Measurements from ENCODE around the gene ARHGAP6.
"Not testable (repeated sequence)": the region's sequence is repeated elsewhere in the genome, so short reads cannot be mapped to it uniquely, and the experiment has no call there.

The ARHGAP6 gene

GRCh38 chrX:11648705-11649519 is 16.8 kb downstream of the ARHGAP6 start:
- DNase-seq (ENCODE audit: low read depth in 2 of 2), result no peak

GRCh38 chrX:11647138-11647537 is 18.6 kb downstream of the ARHGAP6 start:
- DNase-seq (ENCODE audit: low read depth in 2 of 2), result no peak

DNA sequence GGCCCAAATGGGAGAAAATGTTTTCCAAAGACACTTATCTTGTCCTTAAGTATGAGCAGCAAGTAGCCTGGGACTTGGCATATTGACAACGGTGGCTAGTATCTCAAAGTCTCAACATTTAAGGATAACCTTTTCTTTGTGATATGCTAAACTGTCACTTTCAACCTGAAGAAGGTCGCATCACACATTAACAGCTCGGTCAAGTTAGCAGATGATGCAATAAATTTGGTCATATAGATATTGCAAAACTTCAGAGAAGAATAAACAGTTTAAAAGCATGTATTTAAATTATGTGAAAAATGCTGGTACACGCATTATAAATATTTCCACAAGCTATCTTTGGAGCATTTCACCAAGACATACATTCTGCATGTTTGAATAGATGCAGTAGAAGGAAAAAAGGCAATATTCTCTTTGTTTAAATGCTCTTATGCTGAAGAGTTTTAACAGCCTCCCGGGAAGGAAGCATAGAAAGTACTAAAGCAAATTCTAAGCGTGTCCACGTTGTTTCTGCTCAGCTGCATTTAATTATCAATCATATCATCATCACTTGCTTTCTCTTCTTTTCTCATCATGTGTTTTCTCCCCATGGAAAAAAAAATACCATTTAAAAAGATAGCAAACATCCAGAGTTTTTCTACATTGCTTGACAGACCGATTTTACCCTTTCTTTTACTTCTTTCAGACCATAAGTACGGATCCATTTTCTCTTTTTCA is 24.2 kb downstream of the ARHGAP6 start:
- DNase-seq (ENCODE audit: low read depth in 2 of 2), result no peak

- DNase-seq (ENCODE audit: low read depth in 2 of 2), result no peak
Measured at GRCh38 chrX:11640089-11640488, 25.6 kb downstream of the ARHGAP6 start.

DNA sequence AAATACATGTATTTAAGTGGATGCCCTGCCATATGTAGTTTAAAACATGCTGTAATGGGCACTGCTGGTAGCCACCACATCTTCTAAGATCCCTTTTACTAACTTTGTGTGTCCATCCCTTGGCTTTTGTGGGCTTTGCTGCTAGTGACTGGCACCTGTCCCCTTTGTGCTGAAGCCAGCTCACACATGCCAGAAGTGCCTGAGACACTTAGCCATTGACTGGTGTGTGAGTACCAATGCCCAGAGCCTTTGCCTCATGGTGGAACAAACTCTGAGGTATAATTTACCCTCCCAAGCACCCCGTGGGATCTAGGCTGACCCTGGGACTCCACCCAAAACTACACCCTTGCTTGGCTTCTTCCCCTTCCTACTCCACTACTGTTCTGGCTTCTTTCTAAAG is 33.0 kb downstream of the ARHGAP6 start:
- DNase-seq (ENCODE audit: low read depth in 2 of 2), result no peak

DNA sequence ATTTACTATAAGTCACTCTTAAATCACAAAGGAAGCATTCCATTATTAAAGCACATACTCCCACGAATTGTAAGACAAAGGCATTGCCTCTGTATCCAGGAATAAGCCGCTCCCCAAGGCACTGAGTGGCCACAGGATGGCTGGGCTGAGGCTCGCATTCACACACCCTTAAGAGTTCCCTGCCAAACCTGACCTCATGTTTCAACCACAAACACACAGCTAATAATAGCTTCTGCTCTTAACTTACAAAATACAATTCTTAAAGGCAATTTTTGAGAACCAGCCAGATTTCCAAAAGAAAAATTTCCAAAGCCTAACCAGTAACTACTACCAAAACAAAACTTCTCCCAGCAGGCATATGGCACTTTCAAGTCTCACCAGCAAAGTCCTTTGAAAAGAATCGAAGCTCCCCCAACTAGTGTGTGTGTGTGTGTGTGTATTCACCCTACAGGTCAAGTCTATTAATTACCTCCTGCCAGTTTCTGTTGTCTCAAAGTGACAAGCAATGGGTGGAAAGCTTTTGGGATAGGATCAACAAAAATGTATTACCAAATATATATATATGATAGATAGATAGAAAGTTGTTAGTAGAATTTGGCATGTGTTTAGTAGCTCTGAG is 36.0 kb downstream of the ARHGAP6 start:
- no peak for DNase-seq (ENCODE audit: low read depth in 2 of 2)

- DNase-seq (ENCODE audit: low read depth in 2 of 2), result no peak
Measured at GRCh38 chrX:11628399-11628798, 37.3 kb downstream of the ARHGAP6 start.

GRCh38 chrX:11626351-11626750 is 39.4 kb downstream of the ARHGAP6 start:
- no peak for DNase-seq (ENCODE audit: low read depth in 2 of 2)

GRCh38 chrX:11619441-11619840 is 46.3 kb downstream of the ARHGAP6 start:
- no peak for DNase-seq (ENCODE audit: low read depth in 2 of 2)

GRCh38 chrX:11614253-11614652 is 51.5 kb downstream of the ARHGAP6 start:
- DNase-seq (ENCODE audit: low read depth in 2 of 2), result not testable (repeated sequence)

- no peak for DNase-seq (ENCODE audit: low read depth in 2 of 2)
Measured at GRCh38 chrX:11611965-11612364, 53.8 kb downstream of the ARHGAP6 start.

- no peak for DNase-seq (ENCODE audit: low read depth in 2 of 2)
Measured at GRCh38 chrX:11611161-11611560, 54.6 kb downstream of the ARHGAP6 start.

GRCh38 chrX:11609109-11609508 is 56.6 kb downstream of the ARHGAP6 start:
- DNase-seq (ENCODE audit: low read depth in 2 of 2), result no peak

- DNase-seq (ENCODE audit: low read depth in 2 of 2), result no peak
Measured at GRCh38 chrX:11606408-11606807, 59.3 kb downstream of the ARHGAP6 start.

DNA sequence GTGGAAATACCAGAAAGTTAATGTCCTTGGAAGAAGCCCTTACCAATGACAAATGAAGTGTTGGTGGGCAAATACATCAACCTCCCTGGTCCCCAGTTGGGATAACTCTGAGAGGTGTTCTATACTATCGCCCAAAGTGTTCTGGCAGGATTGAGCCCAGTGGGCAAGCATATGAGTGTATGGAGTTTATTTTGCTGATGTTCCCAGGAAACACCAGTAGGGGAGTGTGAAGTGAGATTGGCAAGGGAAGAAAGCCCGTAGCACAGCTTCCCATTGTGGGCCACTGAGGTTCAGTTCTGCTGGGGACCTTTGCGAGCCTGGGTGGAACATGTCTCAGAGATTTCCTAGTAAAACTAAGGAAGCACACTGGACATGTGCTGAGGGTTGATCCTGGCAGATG is 65.1 kb downstream of the ARHGAP6 start:
- no peak for DNase-seq (ENCODE audit: low read depth in 2 of 2)

DNA sequence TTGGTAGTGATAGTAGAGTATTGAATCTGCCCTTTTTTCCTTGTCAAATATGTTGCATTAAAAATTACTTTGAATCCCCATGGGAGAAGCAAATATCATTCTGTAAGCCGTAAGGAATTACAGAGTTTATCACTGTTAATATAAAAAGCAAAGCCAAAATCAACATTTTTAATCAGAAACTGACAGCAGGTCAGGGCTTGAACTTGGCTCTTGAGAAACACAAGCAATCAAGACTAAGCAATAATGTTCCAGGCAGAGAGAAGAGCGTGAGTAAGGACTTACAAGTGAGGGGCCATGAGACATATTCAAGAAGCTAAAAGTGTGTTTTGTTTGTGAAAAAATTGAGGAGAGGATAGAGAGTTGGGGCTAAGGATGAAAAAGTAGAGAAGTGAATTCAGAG is 68.2 kb downstream of the ARHGAP6 start:
- DNase-seq (ENCODE audit: low read depth in 2 of 2), result no peak

- no peak for DNase-seq (ENCODE audit: low read depth in 2 of 2)
Measured at GRCh38 chrX:11591723-11592346, 73.9 kb downstream of the ARHGAP6 start.

DNA sequence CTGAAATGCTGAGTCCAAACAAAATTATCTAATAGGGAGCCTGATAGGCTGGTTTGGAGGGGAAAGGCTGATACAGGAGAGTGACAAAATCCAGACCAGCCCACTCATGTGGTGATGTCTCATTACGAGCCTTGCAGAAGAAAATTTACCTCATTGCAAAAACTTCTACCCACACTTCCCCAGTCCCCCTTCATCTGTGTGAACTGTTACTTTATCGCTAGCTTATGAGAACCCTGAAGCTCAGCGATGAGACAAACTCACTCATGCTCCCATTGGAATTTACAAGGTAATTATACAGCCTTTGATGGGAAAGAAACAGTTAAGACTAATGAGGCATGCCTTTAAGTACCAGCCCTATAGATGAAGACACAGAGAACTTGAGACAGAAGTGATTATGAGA is 76.1 kb downstream of the ARHGAP6 start:
- no peak for DNase-seq (ENCODE audit: low read depth in 2 of 2)

GRCh38 chrX:11588097-11588496 is 77.6 kb downstream of the ARHGAP6 start:
- no peak for DNase-seq (ENCODE audit: low read depth in 2 of 2)

DNA sequence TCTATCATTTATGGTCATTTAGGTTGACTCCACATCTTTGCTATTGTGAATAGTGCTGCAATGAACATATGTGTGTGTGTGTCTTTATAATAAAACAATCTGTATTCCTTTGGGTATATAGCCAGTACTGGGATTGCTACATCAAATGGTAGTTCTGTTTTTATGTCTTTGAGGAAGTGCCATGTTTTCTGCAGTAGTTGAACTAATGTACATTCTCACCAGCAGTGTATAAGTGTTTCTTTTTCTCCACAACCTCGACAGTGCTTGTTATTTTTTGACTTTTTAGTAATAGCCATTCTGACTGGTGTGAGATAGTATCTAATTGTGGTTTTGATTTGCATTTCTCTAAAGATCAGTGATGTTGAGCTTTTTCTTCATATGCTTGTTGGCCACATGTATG is 80.5 kb downstream of the ARHGAP6 start:
- no peak for DNase-seq (ENCODE audit: low read depth in 2 of 2)

DNA sequence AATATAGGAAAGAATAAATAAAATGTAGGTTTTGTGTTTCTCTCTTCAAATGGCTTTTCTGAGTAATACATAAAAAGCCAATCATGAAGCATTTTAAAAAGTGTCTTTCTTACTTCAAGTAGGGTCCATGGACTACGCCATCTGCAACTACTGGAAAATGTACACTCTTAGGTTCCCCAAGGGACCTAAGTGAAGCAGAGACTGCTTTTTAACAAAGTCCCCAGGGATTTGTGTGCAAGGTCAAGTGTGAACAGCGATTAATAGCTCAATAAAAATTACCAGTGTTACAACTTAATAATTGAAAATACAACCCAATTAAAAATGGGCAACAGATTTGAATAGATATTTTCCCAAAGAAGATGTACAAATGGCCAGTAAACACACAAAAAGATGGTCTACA is 84.9 kb downstream of the ARHGAP6 start:
- DNase-seq (ENCODE audit: low read depth in 2 of 2), result no peak

Measured in stimulated activated CD4-positive, alpha-beta T cell treated with anti-CD3 and anti-CD28 coated beads, Interleukin-12 subunit alpha, Interleukin-12 subunit beta, amount 100 ng/mL, for 24 hours (primary cell).